HepG2 (cell line): ENCODE results near the gene SLFN12L. TPM values are rescaled to one million over a fixed set of nuclear protein-coding genes. Genes with fewer than 3 reads are reported as not detected.

Source experiments
- IKZF1 ChIP-seq: fragments of 450-650 bp; IDR thresholded peaks from 2 replicates; pipeline ENCODE4 v1.7.1; 2016
- KAT2B ChIP-seq: fragments of 150-350 bp; IDR thresholded peaks from 2 replicates; pipeline ENCODE4 v1.6.1; 2014; ENCODE audit warnings: low read depth, low read length, borderline replicate concordance
- SMARCC2 ChIP-seq: fragments of 450-650 bp; IDR thresholded peaks from 2 replicates; pipeline ENCODE4 v1.6.1; 2017; ENCODE audit warnings: antibody characterized with exemption, mild to moderate bottlenecking
- ZNF263 ChIP-seq: sonication (generic); formaldehyde crosslinking; IDR thresholded peaks from 2 replicates; pipeline ENCODE4 v1.4.0; 2020; ENCODE audit warnings: missing genetic modification reagents
- ZNF746 ChIP-seq: sonication (generic); formaldehyde crosslinking; IDR thresholded peaks from 2 replicates; pipeline ENCODE4 v1.8.0; 2022; ENCODE audit warnings: mild to moderate bottlenecking, missing genetic modification reagents
- ZNF772 ChIP-seq: sonication (generic); formaldehyde crosslinking; IDR thresholded peaks from 2 replicates; pipeline ENCODE4 v1.5.0; 2020; ENCODE audit warnings: mild to moderate bottlenecking, missing genetic modification reagents
- polyA plus RNA-seq, 8 experiments: library from polyadenylated mRNA; depleted of rRNA in 3 of 8; stranded (reverse) in 7 of 8; unstranded in 1 of 8; fragments of >200 nt; fragmentation: Illumina TruSeq in 4 of 8; extraction: Trizol in 4 of 8; gene quantifications; 2 replicates each; pipeline versions ENCODE4 v1.2.1 to v1.2.3, GENCODE V29; 2011 to 2016; ENCODE audit warnings: low read depth in 4 of 8, missing spikeins in 1 of 8, mixed read lengths in 1 of 8; ENCODE audit not compliant: insufficient read depth in 1 of 8
- total RNA-seq, 5 experiments: library from RNA; depleted of rRNA; stranded (reverse); fragments of >200 nt; fragmentation: Illumina TruSeq; extraction: Trizol; gene quantifications; 2 replicates each; pipeline ENCODE4 v1.2.3, GENCODE V29; 2016; ENCODE audit warnings: low read depth in 1 of 5
- TF ChIP-seq, protein P1 (sequence below): sonication (generic); formaldehyde crosslinking; IDR thresholded peaks from 2 replicates; pipeline ENCODE4 v1.9.0; 2022; ENCODE audit warnings: missing genetic modification reagents, mild to moderate bottlenecking, borderline replicate concordance
- TF ChIP-seq, protein P2 (sequence below): sonication (generic); formaldehyde crosslinking; IDR thresholded peaks from 2 replicates; pipeline ENCODE4 v1.4.0; 2020; ENCODE audit warnings: low read depth, missing genetic modification reagents
- TF ChIP-seq, protein P3 (sequence below): sonication (generic); formaldehyde crosslinking; IDR thresholded peaks from 2 replicates; pipeline ENCODE4 v1.4.0; 2020; ENCODE audit warnings: missing genetic modification reagents, borderline replicate concordance
- TF ChIP-seq, protein P4 (sequence below): sonication (generic); formaldehyde crosslinking; IDR thresholded peaks from 2 replicates; pipeline ENCODE4 v1.4.0; 2020; ENCODE audit warnings: missing genetic modification reagents
- TF ChIP-seq, protein P5 (sequence below): sonication (generic); formaldehyde crosslinking; IDR thresholded peaks from 2 replicates; pipeline ENCODE4 v1.4.0; 2020; ENCODE audit warnings: missing genetic modification reagents, borderline replicate concordance

The SLFN12L gene
- total and polyA plus RNA-seq, 2 of the 13 experiments (the other 11 are each of a cell fraction or from before 2014, with no cell fraction given), result not detected

DNA sequence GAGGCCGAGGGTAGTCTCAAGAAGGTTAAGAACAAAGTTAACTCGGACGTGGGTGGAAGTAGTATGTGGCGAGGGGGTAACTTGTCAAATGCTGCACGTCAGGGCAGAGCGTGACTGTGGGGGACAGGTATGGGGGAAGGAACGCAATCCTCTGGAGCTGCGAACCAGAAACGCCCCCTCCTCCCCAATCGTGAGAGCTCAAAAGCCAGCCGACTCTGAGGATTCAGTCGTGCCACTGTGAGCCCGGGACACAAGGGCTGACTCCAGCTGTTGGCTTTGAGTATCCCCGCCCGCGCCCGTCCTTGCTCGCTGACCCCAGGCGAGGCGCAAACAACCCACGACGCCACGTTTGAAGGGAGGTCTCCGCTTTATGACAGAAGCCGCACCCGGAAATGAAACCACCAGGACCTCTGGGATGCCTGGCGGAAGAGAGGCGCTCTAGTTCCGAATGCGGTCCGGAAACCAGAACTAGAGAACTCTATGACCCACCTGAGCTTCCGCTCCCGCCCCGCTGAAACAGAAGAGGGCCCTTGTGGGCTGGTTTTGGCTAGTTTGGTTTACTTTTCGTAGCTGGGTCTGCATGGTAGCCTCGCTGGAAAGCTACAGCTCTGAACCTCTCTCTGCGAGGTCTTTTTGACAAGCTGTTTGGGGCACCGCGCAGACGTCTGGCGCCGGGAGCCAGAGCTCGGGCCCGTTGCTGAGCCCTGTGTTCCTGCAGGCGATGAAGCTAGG is 40.9 kb upstream of the SLFN12L start, which contains the start of gene PEX12 (continued):
- TF ChIP-seq, protein P1, sequence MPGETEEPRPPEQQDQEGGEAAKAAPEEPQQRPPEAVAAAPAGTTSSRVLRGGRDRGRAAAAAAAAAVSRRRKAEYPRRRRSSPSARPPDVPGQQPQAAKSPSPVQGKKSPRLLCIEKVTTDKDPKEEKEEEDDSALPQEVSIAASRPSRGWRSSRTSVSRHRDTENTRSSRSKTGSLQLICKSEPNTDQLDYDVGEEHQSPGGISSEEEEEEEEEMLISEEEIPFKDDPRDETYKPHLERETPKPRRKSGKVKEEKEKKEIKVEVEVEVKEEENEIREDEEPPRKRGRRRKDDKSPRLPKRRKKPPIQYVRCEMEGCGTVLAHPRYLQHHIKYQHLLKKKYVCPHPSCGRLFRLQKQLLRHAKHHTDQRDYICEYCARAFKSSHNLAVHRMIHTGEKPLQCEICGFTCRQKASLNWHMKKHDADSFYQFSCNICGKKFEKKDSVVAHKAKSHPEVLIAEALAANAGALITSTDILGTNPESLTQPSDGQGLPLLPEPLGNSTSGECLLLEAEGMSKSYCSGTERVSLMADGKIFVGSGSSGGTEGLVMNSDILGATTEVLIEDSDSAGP (CRISPR knock-in tag), result peak; percentile 52; the same call in 1 of the 2 replicates
- TF ChIP-seq ZNF263 (CRISPR knock-in tag) (peak; percentile 55), ZNF772 (CRISPR knock-in tag) (peak; percentile 62; the same call in 1 of the 2 replicates), SMARCC2 (no peak), IKZF1 (no peak), KAT2B (no peak), ZNF746 (peak; percentile 50; the same call in 1 of the 2 replicates)
- TF ChIP-seq, protein P2, sequence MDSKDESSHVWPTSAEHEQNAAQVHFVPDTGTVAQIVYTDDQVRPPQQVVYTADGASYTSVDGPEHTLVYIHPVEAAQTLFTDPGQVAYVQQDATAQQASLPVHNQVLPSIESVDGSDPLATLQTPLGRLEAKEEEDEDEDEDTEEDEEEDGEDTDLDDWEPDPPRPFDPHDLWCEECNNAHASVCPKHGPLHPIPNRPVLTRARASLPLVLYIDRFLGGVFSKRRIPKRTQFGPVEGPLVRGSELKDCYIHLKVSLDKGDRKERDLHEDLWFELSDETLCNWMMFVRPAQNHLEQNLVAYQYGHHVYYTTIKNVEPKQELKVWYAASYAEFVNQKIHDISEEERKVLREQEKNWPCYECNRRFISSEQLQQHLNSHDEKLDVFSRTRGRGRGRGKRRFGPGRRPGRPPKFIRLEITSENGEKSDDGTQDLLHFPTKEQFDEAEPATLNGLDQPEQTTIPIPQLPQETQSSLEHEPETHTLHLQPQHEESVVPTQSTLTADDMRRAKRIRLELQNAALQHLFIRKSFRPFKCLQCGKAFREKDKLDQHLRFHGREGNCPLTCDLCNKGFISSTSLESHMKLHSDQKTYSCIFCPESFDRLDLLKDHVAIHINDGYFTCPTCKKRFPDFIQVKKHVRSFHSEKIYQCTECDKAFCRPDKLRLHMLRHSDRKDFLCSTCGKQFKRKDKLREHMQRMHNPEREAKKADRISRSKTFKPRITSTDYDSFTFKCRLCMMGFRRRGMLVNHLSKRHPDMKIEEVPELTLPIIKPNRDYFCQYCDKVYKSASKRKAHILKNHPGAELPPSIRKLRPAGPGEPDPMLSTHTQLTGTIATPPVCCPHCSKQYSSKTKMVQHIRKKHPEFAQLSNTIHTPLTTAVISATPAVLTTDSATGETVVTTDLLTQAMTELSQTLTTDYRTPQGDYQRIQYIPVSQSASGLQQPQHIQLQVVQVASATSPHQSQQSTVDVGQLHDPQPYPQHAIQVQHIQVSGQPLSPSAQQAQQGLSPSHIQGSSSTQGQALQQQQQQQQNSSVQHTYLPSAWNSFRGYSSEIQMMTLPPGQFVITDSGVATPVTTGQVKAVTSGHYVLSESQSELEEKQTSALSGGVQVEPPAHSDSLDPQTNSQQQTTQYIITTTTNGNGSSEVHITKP (CRISPR knock-in tag), result peak; percentile 28; the same call in 1 of the 2 replicates
- TF ChIP-seq, protein P3, sequence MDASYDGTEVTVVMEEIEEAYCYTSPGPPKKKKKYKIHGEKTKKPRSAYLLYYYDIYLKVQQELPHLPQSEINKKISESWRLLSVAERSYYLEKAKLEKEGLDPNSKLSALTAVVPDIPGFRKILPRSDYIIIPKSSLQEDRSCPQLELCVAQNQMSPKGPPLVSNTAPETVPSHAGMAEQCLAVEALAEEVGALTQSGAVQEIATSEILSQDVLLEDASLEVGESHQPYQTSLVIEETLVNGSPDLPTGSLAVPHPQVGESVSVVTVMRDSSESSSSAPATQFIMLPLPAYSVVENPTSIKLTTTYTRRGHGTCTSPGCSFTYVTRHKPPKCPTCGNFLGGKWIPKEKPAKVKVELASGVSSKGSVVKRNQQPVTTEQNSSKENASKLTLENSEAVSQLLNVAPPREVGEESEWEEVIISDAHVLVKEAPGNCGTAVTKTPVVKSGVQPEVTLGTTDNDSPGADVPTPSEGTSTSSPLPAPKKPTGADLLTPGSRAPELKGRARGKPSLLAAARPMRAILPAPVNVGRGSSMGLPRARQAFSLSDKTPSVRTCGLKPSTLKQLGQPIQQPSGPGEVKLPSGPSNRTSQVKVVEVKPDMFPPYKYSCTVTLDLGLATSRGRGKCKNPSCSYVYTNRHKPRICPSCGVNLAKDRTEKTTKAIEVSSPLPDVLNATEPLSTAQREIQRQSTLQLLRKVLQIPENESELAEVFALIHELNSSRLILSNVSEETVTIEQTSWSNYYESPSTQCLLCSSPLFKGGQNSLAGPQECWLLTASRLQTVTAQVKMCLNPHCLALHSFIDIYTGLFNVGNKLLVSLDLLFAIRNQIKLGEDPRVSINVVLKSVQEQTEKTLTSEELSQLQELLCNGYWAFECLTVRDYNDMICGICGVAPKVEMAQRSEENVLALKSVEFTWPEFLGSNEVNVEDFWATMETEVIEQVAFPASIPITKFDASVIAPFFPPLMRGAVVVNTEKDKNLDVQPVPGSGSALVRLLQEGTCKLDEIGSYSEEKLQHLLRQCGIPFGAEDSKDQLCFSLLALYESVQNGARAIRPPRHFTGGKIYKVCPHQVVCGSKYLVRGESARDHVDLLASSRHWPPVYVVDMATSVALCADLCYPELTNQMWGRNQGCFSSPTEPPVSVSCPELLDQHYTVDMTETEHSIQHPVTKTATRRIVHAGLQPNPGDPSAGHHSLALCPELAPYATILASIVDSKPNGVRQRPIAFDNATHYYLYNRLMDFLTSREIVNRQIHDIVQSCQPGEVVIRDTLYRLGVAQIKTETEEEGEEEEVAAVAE (CRISPR knock-in tag), result peak; percentile 30; the same call in 1 of the 2 replicates
- TF ChIP-seq, protein P4, sequence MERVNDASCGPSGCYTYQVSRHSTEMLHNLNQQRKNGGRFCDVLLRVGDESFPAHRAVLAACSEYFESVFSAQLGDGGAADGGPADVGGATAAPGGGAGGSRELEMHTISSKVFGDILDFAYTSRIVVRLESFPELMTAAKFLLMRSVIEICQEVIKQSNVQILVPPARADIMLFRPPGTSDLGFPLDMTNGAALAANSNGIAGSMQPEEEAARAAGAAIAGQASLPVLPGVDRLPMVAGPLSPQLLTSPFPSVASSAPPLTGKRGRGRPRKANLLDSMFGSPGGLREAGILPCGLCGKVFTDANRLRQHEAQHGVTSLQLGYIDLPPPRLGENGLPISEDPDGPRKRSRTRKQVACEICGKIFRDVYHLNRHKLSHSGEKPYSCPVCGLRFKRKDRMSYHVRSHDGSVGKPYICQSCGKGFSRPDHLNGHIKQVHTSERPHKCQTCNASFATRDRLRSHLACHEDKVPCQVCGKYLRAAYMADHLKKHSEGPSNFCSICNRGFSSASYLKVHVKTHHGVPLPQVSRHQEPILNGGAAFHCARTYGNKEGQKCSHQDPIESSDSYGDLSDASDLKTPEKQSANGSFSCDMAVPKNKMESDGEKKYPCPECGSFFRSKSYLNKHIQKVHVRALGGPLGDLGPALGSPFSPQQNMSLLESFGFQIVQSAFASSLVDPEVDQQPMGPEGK (CRISPR knock-in tag), result peak; percentile 53; the same call in 1 of the 2 replicates
- TF ChIP-seq, protein P5, sequence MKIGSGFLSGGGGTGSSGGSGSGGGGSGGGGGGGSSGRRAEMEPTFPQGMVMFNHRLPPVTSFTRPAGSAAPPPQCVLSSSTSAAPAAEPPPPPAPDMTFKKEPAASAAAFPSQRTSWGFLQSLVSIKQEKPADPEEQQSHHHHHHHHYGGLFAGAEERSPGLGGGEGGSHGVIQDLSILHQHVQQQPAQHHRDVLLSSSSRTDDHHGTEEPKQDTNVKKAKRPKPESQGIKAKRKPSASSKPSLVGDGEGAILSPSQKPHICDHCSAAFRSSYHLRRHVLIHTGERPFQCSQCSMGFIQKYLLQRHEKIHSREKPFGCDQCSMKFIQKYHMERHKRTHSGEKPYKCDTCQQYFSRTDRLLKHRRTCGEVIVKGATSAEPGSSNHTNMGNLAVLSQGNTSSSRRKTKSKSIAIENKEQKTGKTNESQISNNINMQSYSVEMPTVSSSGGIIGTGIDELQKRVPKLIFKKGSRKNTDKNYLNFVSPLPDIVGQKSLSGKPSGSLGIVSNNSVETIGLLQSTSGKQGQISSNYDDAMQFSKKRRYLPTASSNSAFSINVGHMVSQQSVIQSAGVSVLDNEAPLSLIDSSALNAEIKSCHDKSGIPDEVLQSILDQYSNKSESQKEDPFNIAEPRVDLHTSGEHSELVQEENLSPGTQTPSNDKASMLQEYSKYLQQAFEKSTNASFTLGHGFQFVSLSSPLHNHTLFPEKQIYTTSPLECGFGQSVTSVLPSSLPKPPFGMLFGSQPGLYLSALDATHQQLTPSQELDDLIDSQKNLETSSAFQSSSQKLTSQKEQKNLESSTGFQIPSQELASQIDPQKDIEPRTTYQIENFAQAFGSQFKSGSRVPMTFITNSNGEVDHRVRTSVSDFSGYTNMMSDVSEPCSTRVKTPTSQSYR (CRISPR knock-in tag), result peak; percentile 9; the same call in 1 of the 2 replicates
